OCI-LY7 (cell line): ENCODE results near the gene FAM193B.

Source experiments
- EZH2phosphoT487 ChIP-seq: fragments of 200-600 bp; sonication (generic); IDR thresholded peaks from 2 replicates; pipeline ENCODE4 v1.6.1; 2018; ENCODE audit warnings: low read depth, borderline replicate concordance, mild to moderate bottlenecking, mixed run types, antibody characterized with exemption, low read length, moderate library complexity, mixed read lengths
- TF ChIP-seq, protein P1 (sequence below): fragments of 200-600 bp; sonication (generic); conservative IDR thresholded peaks from 2 replicates; pipeline ENCODE4 v1.5.1; 2014; ENCODE audit warnings: mild to moderate bottlenecking, antibody characterized with exemption, low read length, moderate library complexity, mixed read lengths

DNA sequence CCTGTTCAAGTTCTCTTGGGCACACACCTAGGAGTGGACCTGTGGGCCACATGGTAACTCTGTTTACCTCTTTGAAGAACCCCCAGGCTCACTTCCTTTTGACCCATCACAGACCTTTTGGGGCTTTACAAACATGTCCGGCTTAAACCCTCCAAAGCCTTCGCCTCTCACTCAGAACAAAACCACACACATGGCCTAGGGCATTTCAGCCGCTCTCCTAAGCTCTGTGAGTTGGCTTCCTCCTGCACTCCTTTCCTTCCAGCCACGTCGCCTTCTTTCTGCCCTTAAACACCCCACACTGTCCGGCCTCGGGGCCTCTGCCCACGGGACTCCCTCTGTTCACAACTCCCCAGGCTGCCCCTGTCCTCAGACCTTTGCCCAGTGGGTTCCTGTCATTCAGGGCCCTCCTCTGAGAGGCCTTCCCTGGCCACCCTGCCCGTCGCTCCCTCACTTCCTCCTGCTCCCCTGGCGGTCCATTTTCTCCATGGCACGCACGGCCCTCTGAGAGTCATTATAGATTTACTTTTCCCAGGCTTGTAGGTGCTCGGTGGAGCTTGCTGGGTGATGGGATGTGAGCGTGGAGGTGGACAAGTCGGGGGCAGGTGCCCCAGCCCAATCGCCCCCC lies 46.7 kb downstream of the FAM193B start:
- TF ChIP-seq, protein P1, sequence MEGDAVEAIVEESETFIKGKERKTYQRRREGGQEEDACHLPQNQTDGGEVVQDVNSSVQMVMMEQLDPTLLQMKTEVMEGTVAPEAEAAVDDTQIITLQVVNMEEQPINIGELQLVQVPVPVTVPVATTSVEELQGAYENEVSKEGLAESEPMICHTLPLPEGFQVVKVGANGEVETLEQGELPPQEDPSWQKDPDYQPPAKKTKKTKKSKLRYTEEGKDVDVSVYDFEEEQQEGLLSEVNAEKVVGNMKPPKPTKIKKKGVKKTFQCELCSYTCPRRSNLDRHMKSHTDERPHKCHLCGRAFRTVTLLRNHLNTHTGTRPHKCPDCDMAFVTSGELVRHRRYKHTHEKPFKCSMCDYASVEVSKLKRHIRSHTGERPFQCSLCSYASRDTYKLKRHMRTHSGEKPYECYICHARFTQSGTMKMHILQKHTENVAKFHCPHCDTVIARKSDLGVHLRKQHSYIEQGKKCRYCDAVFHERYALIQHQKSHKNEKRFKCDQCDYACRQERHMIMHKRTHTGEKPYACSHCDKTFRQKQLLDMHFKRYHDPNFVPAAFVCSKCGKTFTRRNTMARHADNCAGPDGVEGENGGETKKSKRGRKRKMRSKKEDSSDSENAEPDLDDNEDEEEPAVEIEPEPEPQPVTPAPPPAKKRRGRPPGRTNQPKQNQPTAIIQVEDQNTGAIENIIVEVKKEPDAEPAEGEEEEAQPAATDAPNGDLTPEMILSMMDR: peak; percentile 36; the same call in 1 of the 2 replicates
- no peak for TF ChIP-seq EZH2phosphoT487
